Measurements from ENCODE around the gene GLRX.

Gene GLRX

DNA sequence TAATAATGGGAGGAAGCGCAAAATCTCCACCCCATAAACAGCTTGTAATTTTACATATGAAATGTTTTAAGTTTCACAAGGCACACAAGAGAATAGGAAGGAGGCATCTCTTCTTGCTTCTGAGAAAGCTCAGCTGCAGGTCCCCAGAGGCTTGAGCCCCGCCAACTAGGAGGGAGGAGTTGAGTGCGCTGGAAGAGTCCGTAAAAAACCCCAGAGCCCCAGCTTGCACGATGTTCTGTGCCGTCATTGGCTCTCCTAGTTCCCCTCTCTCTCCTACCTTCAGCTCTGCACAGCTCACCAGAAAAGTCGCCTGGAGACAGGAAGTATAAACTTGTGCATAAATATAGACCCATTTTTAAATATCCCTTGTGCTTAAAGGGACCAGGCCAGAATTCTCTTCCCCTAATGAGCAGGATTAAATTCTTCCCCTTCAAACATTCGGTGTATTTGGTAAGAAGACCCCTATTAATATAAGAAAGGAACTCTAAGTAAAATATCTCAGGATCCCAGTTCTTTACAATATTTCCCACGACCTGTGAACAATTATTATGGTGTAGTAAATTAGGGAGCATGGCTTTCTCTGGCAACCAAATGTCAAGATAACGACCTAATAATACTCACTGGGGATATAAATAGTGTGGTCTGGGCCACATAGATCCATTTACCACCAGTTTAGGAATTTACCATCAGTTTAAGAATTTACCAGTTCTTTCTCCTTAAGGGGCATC is 13.7 kb downstream of the GLRX start:
- Histone ChIP-seq H2AFZ (peak overlapping the region; percentile 55), H3K9ac (no peak overlapping the region), H3K9me3 (ENCODE audit: control insufficient read depth, low read length) (no peaks in the 10 kb centered on the region), H3K27ac (peak overlapping the region; percentile 61), H3K4me1 (peaks cover 47% of the 10 kb centered on the region), H3K79me2 (no peaks in the 10 kb centered on the region), H3K36me3 (ENCODE audit: control insufficient read depth, insufficient read depth, low read length) (no peaks in the 10 kb centered on the region), H3K4me3 (ENCODE audit: low read depth, low read length) (no peak overlapping the region), H3K27me3 (ENCODE audit: control insufficient read depth, insufficient read depth, low read length) (no peaks in the 10 kb centered on the region), H3K4me2 (ENCODE audit: low read length) (no peak overlapping the region)
- TF ChIP-seq, protein P1, sequence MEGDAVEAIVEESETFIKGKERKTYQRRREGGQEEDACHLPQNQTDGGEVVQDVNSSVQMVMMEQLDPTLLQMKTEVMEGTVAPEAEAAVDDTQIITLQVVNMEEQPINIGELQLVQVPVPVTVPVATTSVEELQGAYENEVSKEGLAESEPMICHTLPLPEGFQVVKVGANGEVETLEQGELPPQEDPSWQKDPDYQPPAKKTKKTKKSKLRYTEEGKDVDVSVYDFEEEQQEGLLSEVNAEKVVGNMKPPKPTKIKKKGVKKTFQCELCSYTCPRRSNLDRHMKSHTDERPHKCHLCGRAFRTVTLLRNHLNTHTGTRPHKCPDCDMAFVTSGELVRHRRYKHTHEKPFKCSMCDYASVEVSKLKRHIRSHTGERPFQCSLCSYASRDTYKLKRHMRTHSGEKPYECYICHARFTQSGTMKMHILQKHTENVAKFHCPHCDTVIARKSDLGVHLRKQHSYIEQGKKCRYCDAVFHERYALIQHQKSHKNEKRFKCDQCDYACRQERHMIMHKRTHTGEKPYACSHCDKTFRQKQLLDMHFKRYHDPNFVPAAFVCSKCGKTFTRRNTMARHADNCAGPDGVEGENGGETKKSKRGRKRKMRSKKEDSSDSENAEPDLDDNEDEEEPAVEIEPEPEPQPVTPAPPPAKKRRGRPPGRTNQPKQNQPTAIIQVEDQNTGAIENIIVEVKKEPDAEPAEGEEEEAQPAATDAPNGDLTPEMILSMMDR (IDR thresholded peaks at IDR 0.05): no peak

DNA sequence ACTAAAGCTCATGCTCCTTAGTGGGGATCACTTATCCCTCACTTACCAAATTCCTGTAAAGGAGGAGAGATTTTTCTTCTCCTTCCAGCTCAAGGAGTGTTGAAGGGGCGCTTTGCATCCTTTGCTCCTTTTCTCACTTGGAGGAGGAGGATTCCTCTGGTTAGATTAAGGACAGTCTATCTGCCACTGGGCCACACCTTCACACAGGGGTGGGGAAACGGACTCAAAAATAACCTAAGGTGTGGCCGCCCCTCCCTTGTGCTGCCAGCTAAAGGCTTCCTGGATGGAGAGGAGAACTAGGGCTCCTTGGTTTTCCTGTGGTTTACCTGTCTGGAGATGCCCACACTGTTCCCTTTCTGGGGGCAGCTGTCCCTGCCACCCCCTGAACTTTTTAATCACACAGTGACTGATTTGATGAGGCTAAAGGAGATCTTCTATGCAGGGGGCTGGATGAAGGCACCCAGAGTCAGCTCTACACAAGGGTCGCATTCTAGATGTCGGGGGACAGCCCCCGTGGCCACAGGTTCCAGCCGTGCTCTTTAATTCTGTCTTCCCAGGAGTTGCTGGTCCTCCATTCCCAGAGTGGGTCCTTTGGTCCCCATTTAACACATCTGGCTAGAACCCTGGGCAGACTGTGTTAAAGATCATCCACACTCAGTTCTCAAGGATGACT is 14.4 kb downstream of the GLRX start:
- H2AFZ ChIP-seq: peak overlapping the region; percentile 55
- H3K4me3 ChIP-seq (ENCODE audit: low read depth, low read length): no peak overlapping the region
- H3K4me2 ChIP-seq (ENCODE audit: low read length): no peak overlapping the region
- peaks cover 3% of the 10 kb centered on the region for H3K79me2 ChIP-seq
- no peaks in the 10 kb centered on the region for H3K9me3 ChIP-seq (ENCODE audit: control insufficient read depth, low read length)
- no peaks in the 10 kb centered on the region for H3K36me3 ChIP-seq (ENCODE audit: control insufficient read depth, insufficient read depth, low read length)
- no peaks in the 10 kb centered on the region for H3K27me3 ChIP-seq (ENCODE audit: control insufficient read depth, insufficient read depth, low read length)
- H3K9ac ChIP-seq: no peak overlapping the region
- TF ChIP-seq, protein P1 (IDR thresholded peaks at IDR 0.05): no peak
- H3K4me1 ChIP-seq: peaks cover 47% of the 10 kb centered on the region
- peak overlapping the region; percentile 61 for H3K27ac ChIP-seq

DNA sequence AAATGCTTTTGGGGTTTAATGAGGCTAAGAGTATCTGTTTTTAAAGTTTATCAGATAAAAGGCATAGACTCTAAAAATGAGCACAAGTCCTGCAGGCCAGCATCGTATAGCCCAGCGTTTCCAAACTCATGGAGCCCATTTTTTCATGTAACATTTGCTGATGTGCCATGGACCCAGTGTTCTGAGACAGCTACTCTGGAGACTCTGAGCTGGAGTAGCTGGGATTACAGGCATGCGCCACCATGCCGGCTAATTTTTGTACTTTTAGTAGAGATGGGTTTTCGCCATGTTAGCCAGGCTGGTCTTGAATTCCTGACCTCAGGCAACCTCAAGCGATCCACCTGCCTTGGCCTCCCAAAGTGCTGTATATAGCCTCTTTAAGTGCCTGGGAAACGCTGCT is 15.8 kb downstream of the GLRX start:
- TF ChIP-seq, protein P1 (IDR thresholded peaks at IDR 0.05): no peak
- H3K4me3 ChIP-seq (ENCODE audit: low read depth, low read length): no peak overlapping the region

DNA sequence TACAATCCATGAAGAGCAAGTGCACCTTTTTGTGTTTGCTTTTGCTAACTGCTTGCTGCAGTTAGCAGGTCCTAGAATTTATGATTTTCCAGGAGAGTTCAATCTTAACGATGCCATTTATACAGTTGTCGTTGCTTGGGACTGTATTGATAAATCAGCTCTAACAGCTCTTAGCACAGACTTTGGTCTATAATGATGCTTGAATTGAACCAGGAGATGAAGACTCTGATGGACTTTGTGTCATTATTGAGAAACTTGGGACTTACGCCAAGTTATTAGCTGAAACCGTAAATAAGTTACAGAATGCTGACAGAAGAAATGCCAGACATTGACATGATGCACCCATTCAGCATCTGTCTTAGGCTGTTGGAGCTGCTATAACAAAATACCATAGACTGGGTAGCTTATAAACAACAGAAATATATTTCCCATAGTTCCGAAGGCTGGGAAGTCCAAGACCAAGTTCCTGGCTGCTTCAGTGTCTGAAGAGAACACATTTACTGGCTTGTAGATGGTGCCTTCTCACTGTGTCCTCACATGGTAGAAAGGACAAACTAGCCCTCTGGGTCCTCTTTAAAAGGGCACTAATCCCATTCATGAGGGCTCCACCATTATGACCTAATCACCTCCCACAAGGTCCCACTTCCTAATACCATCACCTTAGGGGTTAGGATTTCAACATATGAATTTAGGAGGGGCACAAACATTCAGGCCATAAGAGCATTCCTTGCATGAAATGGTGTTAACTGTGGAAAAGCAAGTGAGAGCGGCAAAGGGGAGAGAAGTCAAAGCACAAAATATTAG is 17.6 kb downstream of the GLRX start:
- Histone ChIP-seq H3K4me3 (ENCODE audit: low read depth, low read length) (no peak overlapping the region), H3K79me2 (peaks cover 3% of the 10 kb centered on the region), H3K36me3 (ENCODE audit: control insufficient read depth, insufficient read depth, low read length) (no peaks in the 10 kb centered on the region), H3K4me2 (ENCODE audit: low read length) (no peak overlapping the region), H3K27ac (no peak overlapping the region), H2AFZ (no peak overlapping the region), H3K4me1 (peaks cover 19% of the 10 kb centered on the region), H3K9ac (no peak overlapping the region), H3K9me3 (ENCODE audit: control insufficient read depth, low read length) (no peaks in the 10 kb centered on the region), H3K27me3 (ENCODE audit: control insufficient read depth, insufficient read depth, low read length) (no peaks in the 10 kb centered on the region)
- TF ChIP-seq, protein P1 (IDR thresholded peaks at IDR 0.05): no peak

More for the DNA sequence above, 15.8 kb downstream of the GLRX start:
- no peaks in the 10 kb centered on the region for H3K36me3 ChIP-seq (ENCODE audit: control insufficient read depth, insufficient read depth, low read length)
- H3K27ac ChIP-seq: no peak overlapping the region
- peaks cover 3% of the 10 kb centered on the region for H3K79me2 ChIP-seq
- no peaks in the 10 kb centered on the region for H3K27me3 ChIP-seq (ENCODE audit: control insufficient read depth, insufficient read depth, low read length)
- H2AFZ ChIP-seq: no peak overlapping the region
- no peak overlapping the region for H3K4me2 ChIP-seq (ENCODE audit: low read length)
- H3K9ac ChIP-seq: no peak overlapping the region
- H3K4me1 ChIP-seq: peaks cover 32% of the 10 kb centered on the region
- H3K9me3 ChIP-seq (ENCODE audit: control insufficient read depth, low read length): no peaks in the 10 kb centered on the region
